Measurements from ENCODE around the gene TNRC6B.

DNA sequence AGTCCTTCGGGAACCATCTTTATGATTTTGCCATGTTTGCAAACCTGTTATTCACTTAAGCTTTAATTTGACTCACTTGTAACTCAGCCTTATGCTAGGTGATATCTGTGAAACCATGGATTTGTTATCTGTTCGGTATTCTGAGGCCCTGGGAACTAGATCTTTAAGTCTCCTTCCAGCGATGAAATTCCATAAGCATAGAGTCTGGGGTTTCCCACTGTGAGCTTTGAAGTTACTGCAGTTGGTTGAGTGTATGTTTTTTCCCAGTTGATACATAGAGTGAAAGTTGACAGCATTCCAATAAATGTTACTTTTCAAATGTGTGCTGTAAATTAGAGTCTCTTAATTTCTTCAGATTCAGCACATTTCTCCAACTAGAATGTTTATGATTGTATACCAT lies 66.9 kb downstream of the TNRC6B start:
- TF ChIP-seq, protein P1, sequence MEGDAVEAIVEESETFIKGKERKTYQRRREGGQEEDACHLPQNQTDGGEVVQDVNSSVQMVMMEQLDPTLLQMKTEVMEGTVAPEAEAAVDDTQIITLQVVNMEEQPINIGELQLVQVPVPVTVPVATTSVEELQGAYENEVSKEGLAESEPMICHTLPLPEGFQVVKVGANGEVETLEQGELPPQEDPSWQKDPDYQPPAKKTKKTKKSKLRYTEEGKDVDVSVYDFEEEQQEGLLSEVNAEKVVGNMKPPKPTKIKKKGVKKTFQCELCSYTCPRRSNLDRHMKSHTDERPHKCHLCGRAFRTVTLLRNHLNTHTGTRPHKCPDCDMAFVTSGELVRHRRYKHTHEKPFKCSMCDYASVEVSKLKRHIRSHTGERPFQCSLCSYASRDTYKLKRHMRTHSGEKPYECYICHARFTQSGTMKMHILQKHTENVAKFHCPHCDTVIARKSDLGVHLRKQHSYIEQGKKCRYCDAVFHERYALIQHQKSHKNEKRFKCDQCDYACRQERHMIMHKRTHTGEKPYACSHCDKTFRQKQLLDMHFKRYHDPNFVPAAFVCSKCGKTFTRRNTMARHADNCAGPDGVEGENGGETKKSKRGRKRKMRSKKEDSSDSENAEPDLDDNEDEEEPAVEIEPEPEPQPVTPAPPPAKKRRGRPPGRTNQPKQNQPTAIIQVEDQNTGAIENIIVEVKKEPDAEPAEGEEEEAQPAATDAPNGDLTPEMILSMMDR (IDR thresholded peaks at IDR 0.05) = no peak
- TF ChIP-seq POLR2A (IDR thresholded peaks at IDR 0.05) = no peak
